Astrocyte (in vitro differentiated cells and primary cell): ENCODE results near the gene TUBG1. TPM values are rescaled to one million over a fixed set of nuclear protein-coding genes. Genes with fewer than 3 reads are reported as not detected.
A peak's percentile ranks its signal among the peaks of the same experiment; 100 is the strongest.

Source experiments
- DNase-seq: peaks from one replicate; pipeline ENCODE4 v3.0.0-alpha.2; 2010; ENCODE audit warnings: low read depth
- FAIRE-seq: peaks from 2 replicates; lab custom pipeline; 2011; peaks lifted over from hg19 to GRCh38; lab: Jason Lieb, UNC
- H2AFZ ChIP-seq: 2 replicates; pipeline ENCODE4 v1.6.0; 2012; ENCODE audit warnings: low read depth, low read length, inconsistent platforms
- H3K27ac ChIP-seq: 2 replicates; pipeline ENCODE4 v1.5.1; 2011; ENCODE audit warnings: low read depth, low read length, inconsistent platforms
- H3K27me3 ChIP-seq: 2 replicates; pipeline ENCODE4 v1.6.0; 2011; ENCODE audit warnings: low read length, inconsistent platforms; ENCODE audit not compliant: insufficient read depth
- H3K36me3 ChIP-seq: 2 replicates; pipeline ENCODE4 v1.5.1; 2011; ENCODE audit warnings: low read length, inconsistent platforms; ENCODE audit not compliant: insufficient read depth
- H3K4me1 ChIP-seq: 2 replicates; pipeline ENCODE4 v1.5.1; 2011; ENCODE audit warnings: low read length, inconsistent platforms; ENCODE audit not compliant: insufficient read depth
- H3K4me2 ChIP-seq: 2 replicates; pipeline ENCODE4 v1.6.0; 2012; ENCODE audit warnings: low read length, inconsistent platforms
- H3K4me3 ChIP-seq: 2 replicates; pipeline ENCODE4 v1.5.1; 2011; ENCODE audit warnings: low read depth, mild to moderate bottlenecking, low read length, inconsistent platforms; ENCODE audit not compliant: insufficient read depth
- H3K79me2 ChIP-seq: 2 replicates; pipeline ENCODE4 v1.6.0; 2012; ENCODE audit warnings: mild to moderate bottlenecking, low read length, inconsistent platforms; ENCODE audit not compliant: insufficient read depth
- H3K9ac ChIP-seq: 2 replicates; pipeline ENCODE4 v1.6.0; 2012; ENCODE audit warnings: mild to moderate bottlenecking, low read length, inconsistent platforms
- H3K9me3 ChIP-seq: 2 replicates; pipeline ENCODE4 v1.5.1; 2012; ENCODE audit warnings: low read depth, mild to moderate bottlenecking, low read length, inconsistent platforms; ENCODE audit not compliant: insufficient read depth
- H4K20me1 ChIP-seq: 2 replicates; pipeline ENCODE4 v1.6.0; 2012; ENCODE audit warnings: low read length, inconsistent platforms; ENCODE audit not compliant: insufficient read depth
- H3K27ac Mint-ChIP-seq: one replicate; pipeline ENCODE4 v1.8.0; 2021; ENCODE audit warnings: mild to moderate bottlenecking, mixed read lengths; ENCODE audit not compliant: unreplicated experiment
- H3K27me3 Mint-ChIP-seq: one replicate; pipeline ENCODE4 v1.8.0; 2021; ENCODE audit warnings: low read depth, mixed read lengths; ENCODE audit not compliant: unreplicated experiment
- H3K36me3 Mint-ChIP-seq: one replicate; pipeline ENCODE4 v1.8.0; 2021; ENCODE audit warnings: low read depth, mixed read lengths; ENCODE audit not compliant: unreplicated experiment
- H3K4me1 Mint-ChIP-seq: one replicate; pipeline ENCODE4 v1.8.0; 2021; ENCODE audit warnings: low read depth, mixed read lengths; ENCODE audit not compliant: unreplicated experiment
- H3K4me3 Mint-ChIP-seq: one replicate; pipeline ENCODE4 v1.8.0; 2021; ENCODE audit warnings: mild to moderate bottlenecking, moderate library complexity, mixed read lengths; ENCODE audit not compliant: unreplicated experiment
- H3K9me3 Mint-ChIP-seq: one replicate; pipeline ENCODE4 v1.8.0; 2021; ENCODE audit warnings: mild to moderate bottlenecking, mixed read lengths; ENCODE audit not compliant: unreplicated experiment
- EZH2 ChIP-seq: IDR thresholded peaks from 2 replicates; pipeline ENCODE4 v1.6.1; 2012; ENCODE audit warnings: mild to moderate bottlenecking, low read length, inconsistent platforms; ENCODE audit not compliant: insufficient read depth
- total RNA-seq: library from RNA; stranded (reverse); gene quantifications from 2 replicates; pipeline ENCODE4 v1.2.1, GENCODE V29; 2021
- TF ChIP-seq, protein P1 (sequence below): IDR thresholded peaks from 2 replicates; pipeline ENCODE4 v1.5.1; 2011; ENCODE audit warnings: low read depth, mild to moderate bottlenecking, inconsistent platforms, low read length, moderate library complexity; ENCODE audit not compliant: insufficient read depth

TUBG1 gene
- total RNA-seq, 1 donor from 2014 or later, result 47.2 TPM

DNA sequence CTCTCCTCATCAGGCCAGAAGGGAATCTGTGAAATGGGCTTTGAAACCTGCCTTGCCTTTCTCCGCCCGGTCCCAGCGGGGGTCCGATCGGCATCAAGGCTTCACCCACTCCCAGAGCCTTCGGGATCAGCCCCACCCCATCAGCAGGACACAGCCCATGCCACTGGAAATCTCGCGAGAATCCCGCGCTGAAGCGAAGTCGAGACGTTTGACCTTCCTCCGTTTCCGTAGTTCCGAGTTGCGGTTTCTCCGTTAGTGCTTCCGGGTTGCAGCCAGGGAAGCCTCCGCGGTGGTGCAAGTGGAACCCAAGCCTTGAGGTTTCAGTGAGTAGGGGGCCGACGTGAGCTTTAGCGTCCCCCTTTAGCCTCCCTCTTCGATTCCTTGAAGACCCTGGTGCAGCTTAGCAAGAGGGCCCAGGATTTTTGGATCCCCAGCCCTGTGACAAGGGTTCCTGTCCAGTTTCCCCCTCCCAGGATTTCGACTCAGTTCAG is 47.5 kb upstream of the TUBG1 start, which contains the start of gene COASY:
Gene COASY, plus strand, starts transcription at position 252 of the 491 bp plus-strand sequence. CDS start 475 bp downstream, outside the sequence.
- H3K4me2 ChIP-seq, result peak within 1 kb of the TSS; percentile 95
- H3K27me3 Mint-ChIP-seq, result no peaks in the 10 kb centered on the region
- peak within 1 kb of the TSS; percentile 94 for H3K27ac Mint-ChIP-seq
- peaks cover 35% of the 10 kb centered on the region for H3K79me2 ChIP-seq
- H3K36me3 ChIP-seq, result peaks cover 13% of the 10 kb centered on the region
- peak within 1 kb of the TSS; percentile 86 for H3K4me3 ChIP-seq
- peak within 1 kb of the TSS; percentile 96 for H3K9ac ChIP-seq
- H3K4me3 Mint-ChIP-seq, result peak within 1 kb of the TSS; percentile 92
- FAIRE-seq (no peak), DNase-seq (peak; percentile 93)
- no peaks in the 10 kb centered on the region for H4K20me1 ChIP-seq
- H3K4me1 ChIP-seq, result peaks cover 20% of the 10 kb centered on the region
- H3K36me3 Mint-ChIP-seq, result peaks cover 3% of the 10 kb centered on the region
- no peaks in the 10 kb centered on the region for H3K27me3 ChIP-seq
- H3K9me3 ChIP-seq, result no peaks in the 10 kb centered on the region
- TF ChIP-seq, protein P1, sequence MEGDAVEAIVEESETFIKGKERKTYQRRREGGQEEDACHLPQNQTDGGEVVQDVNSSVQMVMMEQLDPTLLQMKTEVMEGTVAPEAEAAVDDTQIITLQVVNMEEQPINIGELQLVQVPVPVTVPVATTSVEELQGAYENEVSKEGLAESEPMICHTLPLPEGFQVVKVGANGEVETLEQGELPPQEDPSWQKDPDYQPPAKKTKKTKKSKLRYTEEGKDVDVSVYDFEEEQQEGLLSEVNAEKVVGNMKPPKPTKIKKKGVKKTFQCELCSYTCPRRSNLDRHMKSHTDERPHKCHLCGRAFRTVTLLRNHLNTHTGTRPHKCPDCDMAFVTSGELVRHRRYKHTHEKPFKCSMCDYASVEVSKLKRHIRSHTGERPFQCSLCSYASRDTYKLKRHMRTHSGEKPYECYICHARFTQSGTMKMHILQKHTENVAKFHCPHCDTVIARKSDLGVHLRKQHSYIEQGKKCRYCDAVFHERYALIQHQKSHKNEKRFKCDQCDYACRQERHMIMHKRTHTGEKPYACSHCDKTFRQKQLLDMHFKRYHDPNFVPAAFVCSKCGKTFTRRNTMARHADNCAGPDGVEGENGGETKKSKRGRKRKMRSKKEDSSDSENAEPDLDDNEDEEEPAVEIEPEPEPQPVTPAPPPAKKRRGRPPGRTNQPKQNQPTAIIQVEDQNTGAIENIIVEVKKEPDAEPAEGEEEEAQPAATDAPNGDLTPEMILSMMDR, result no peak
- no peak for TF ChIP-seq EZH2
- peaks cover 20% of the 10 kb centered on the region for H3K4me1 Mint-ChIP-seq
- peak within 1 kb of the TSS; percentile 83 for H3K27ac ChIP-seq
- H3K9me3 Mint-ChIP-seq, result no peaks in the 10 kb centered on the region
- H2AFZ ChIP-seq, result peak within 1 kb of the TSS; percentile 78

DNA sequence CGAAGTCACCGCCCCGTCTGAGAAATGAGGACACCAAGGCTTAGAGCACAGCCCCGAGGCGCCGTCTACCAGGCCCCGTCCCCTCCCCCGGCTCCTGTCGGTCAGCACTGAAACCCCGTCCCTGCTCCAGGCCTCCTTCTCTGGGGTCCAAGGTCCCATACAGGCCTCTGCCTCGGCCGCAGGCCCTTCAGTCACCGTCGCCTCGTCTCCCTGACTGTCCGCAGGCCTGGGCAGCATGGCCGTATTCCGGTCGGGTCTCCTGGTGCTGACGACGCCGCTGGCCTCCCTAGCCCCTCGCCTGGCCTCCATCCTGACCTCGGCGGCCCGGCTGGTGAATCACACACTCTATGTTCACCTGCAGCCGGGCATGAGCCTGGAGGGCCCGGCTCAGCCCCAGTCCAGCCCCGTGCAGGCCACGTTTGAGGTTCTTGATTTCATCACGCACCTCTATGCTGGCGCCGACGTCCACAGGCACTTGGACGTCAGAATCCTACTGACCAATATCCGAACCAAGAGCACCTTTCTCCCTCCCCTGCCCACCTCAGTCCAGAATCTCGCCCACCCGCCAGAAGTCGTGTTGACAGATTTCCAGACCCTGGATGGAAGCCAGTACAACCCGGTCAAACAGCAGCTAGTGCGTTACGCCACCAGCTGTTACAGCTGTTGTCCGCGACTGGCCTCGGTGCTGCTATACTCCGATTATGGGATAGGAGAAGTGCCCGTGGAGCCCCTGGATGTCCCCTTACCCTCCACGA is 46.9 kb upstream of the TUBG1 start:
- Mint-ChIP-seq H3K9me3 (no peaks in the 10 kb centered on the region), H3K27ac (peak overlapping the region; percentile 94), H3K4me3 (peak overlapping the region; percentile 92), H3K4me1 (peaks cover 19% of the 10 kb centered on the region), H3K36me3 (peaks cover 3% of the 10 kb centered on the region), H3K27me3 (no peaks in the 10 kb centered on the region)
- Histone ChIP-seq H3K36me3 (peaks cover 13% of the 10 kb centered on the region), H3K4me3 (peak overlapping the region; percentile 86), H3K27ac (peak overlapping the region; percentile 83), H3K27me3 (no peaks in the 10 kb centered on the region), H2AFZ (peak overlapping the region; percentile 78), H3K9ac (peak overlapping the region; percentile 96), H3K4me1 (peaks cover 22% of the 10 kb centered on the region), H3K79me2 (peaks cover 41% of the 10 kb centered on the region), H4K20me1 (no peaks in the 10 kb centered on the region), H3K4me2 (peak overlapping the region; percentile 95), H3K9me3 (no peaks in the 10 kb centered on the region)
- no peak for DNase-seq
- TF ChIP-seq EZH2, result no peak
- TF ChIP-seq, protein P1, result no peak
- no peak for FAIRE-seq
